Activated CD4-positive, alpha-beta T cell treated with anti-CD3 and anti-CD28 coated beads, Interleukin-2, amount 10 ng/mL, durations not matched to agents 7 days and 5 days (primary cell): Measurements from ENCODE around the gene SMG6. TPM values are rescaled to one million over a fixed set of nuclear protein-coding genes. Genes with fewer than 3 reads are reported as not detected.
"Not testable (repeated sequence)": the region's sequence is repeated elsewhere in the genome, so short reads cannot be mapped to it uniquely, and the experiment has no call there.

Source experiments
- CTCF ChIA-PET: fragments of 350-600 bp; sonication (Branson Sonifier 250); formaldehyde crosslinking; loops from one replicate; lab custom pipeline; 2021; ENCODE audit warnings: antibody characterized with exemption; lab: Charles Lee
- POLR2A ChIA-PET: fragments of 350-600 bp; sonication (Branson Sonifier 250); formaldehyde crosslinking; loops from one replicate; lab custom pipeline; 2021; ENCODE audit warnings: antibody characterized with exemption; lab: Charles Lee
- DNase-seq: peaks from one replicate; pipeline ENCODE4 v3.0.0-alpha.2; 2020
- H3K27ac Mint-ChIP-seq: one replicate; pipeline ENCODE4 v1.8.0; 2021; ENCODE audit warnings: mild to moderate bottlenecking, moderate library complexity, mixed read lengths
- H3K27me3 Mint-ChIP-seq: one replicate; pipeline ENCODE4 v1.8.0; 2021; ENCODE audit warnings: mixed read lengths
- H3K36me3 Mint-ChIP-seq: one replicate; pipeline ENCODE4 v1.8.0; 2021; ENCODE audit warnings: low read depth, mixed read lengths
- H3K4me1 Mint-ChIP-seq: one replicate; pipeline ENCODE4 v1.8.0; 2021; ENCODE audit warnings: mixed read lengths
- H3K4me3 Mint-ChIP-seq: one replicate; pipeline ENCODE4 v1.8.0; 2021; ENCODE audit warnings: mild to moderate bottlenecking, moderate library complexity, mixed read lengths
- H3K9me3 Mint-ChIP-seq: one replicate; pipeline ENCODE4 v1.8.0; 2021; ENCODE audit warnings: mixed read lengths
- total RNA-seq, 2 experiments: library from RNA; stranded (reverse); gene quantifications; one replicate each; pipeline ENCODE4 v1.2.3, GENCODE V29; 2021

The SMG6 gene
- total RNA-seq, 2 experiments from 2014 or later = 44.3 to 51.1 TPM

DNA sequence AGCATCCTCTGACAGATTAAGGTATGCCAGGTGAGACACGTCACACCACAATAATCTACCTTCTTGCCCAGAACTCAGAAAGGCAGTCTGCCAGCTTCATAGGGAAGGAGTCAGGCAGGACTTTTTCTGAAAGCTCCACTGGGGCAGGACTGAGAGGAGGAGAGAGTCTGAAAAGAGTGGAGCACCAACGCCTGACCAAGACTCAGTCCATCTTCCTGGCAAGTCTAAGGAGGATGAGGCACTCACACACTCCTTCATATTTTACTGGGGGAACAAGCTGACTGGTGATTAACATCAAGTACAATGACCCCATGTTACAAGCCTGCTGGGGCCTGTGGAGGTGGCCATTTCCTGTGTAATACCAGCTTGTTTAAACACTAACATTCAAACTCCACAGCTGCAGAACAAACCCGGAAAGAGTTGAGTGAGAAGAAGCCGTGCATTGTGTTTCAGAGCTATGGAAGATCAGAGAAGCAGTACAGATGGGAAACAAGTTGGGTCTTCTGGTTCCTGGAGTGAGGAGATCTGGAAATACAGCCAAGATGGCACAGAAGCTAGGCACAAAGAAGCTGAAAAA is 126.3 kb downstream of the SMG6 start:
- Mint-ChIP-seq H3K36me3 (peaks cover 35% of the 10 kb centered on the region), H3K27ac (no peak overlapping the region), H3K27me3 (no peaks in the 10 kb centered on the region), H3K9me3 (no peaks in the 10 kb centered on the region), H3K4me1 (peaks cover 45% of the 10 kb centered on the region), H3K4me3 (no peak overlapping the region)
- CTCF ChIA-PET = interaction anchor here (0.7 to 1.6 kb wide), 3 partner anchors 32 to 106 kb away, joined by 3 to 6 read pairs (median 3); no protein-coding TSS in a partner anchor
- POLR2A ChIA-PET = no interaction called here
- no peak for DNase-seq

GRCh38 chr17:2176499-2177169 is 127.0 kb downstream of the SMG6 start:
- CTCF ChIA-PET = interaction anchor here (1.3 to 1.6 kb wide), 3 partner anchors 11 to 106 kb away, joined by 3 to 4 read pairs (median 4); no protein-coding TSS in a partner anchor

DNA sequence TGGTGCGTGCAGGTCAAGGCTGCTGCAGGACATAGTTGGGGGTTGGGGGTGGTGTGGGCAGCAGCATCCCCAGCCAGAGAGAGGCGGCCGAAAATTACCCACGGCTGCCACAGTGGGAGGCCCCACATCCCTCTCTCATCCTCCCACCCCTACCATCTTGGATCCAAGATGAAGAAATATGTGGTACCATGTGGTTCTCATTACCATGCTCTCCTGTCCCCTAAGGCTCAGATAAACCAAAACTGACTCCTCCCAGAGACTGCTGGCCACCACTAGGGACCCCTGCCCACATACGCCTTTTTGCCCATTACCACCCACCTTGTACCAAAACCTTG is 128.3 kb downstream of the SMG6 start:
- ChIA-PET CTCF (interaction anchor here (0.7 to 1.4 kb wide), 5 partner anchors 10 to 241 kb away, joined by 3 to 4 read pairs (median 3); no protein-coding TSS in a partner anchor), POLR2A (no interaction called here)
- DNase-seq = no peak
- peaks cover 35% of the 10 kb centered on the region for H3K36me3 Mint-ChIP-seq
- H3K27me3 Mint-ChIP-seq = no peaks in the 10 kb centered on the region
- no peak overlapping the region for H3K27ac Mint-ChIP-seq
- peaks cover 36% of the 10 kb centered on the region for H3K4me1 Mint-ChIP-seq
- no peaks in the 10 kb centered on the region for H3K9me3 Mint-ChIP-seq
- no peak overlapping the region for H3K4me3 Mint-ChIP-seq

More at GRCh38 chr17:2176499-2177169, 127.0 kb downstream of the SMG6 start:
- peaks cover 40% of the 10 kb centered on the region for H3K4me1 Mint-ChIP-seq
- peaks cover 35% of the 10 kb centered on the region for H3K36me3 Mint-ChIP-seq
- no peak for DNase-seq
- no peaks in the 10 kb centered on the region for H3K9me3 Mint-ChIP-seq
- H3K27me3 Mint-ChIP-seq = no peaks in the 10 kb centered on the region
- H3K27ac Mint-ChIP-seq = no peak overlapping the region
- H3K4me3 Mint-ChIP-seq = no peak overlapping the region
- POLR2A ChIA-PET = no interaction called here

DNA sequence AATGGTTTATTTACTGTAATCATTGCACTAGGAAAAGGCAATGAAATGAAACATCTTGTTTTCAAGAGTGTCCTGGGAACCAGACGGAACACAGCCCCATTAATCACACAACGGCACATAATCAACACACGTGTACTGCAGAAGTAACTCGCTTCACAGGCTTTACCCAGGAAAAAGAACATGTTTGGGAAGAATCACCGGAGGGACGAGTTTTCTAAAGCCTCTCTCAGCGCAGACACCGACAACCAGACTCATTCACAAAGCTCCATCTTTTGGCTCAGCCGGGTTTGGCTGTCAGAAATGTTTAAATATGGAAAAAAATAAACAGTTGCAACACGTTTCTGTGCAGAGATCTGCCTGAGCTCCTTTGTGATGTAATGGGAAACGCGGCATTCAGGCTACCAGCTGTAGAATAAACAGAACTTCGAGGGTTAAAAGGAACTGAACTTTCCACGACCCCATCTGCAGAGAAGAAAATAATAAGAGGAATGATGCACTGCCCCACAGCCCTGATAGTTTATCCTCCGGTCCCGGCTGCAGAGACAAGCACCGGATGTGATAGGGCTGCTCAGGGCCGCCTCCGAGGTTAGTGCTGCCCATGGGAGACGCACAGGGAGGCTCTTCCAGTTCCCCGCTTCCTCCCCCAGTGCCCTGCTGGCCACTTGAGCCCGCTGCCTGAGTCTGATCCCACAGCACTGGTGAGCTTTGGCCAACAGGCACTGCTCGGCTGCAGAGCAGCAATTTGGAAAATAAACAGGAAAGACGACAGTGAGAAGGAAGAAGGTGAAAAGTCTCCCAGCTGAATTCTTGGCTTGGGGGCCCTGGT is 128.9 kb downstream of the SMG6 start:
- Mint-ChIP-seq H3K9me3 (no peaks in the 10 kb centered on the region), H3K36me3 (peaks cover 33% of the 10 kb centered on the region), H3K4me3 (no peak overlapping the region), H3K27me3 (no peaks in the 10 kb centered on the region), H3K27ac (peak overlapping the region; percentile 13), H3K4me1 (peaks cover 36% of the 10 kb centered on the region)
- ChIA-PET POLR2A (no interaction called here), CTCF (interaction anchor here (0.7 to 1.4 kb wide), 4 partner anchors 9 to 241 kb away, joined by 3 to 6 read pairs (median 4); no protein-coding TSS in a partner anchor)
- DNase-seq = no peak

DNA sequence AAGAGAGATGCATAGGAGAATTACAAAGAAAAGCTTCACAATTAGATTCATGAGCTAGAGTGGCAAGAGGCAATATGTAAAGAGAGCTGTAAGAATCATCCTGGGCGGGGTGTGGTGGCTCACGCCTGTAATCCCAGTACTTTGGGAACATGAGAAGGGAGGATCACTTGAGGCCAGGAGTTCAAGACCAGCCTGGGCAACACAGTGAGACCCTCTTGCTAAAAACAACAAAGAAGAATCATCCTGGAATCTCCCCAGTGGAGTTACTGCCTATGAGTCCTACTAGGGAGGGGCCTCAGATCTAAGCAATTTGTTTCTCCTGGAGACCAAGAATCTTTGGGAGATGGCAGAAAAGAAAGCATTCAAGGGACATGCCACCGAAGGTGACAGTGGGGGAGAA is 129.6 kb downstream of the SMG6 start:
- H3K4me3 Mint-ChIP-seq = no peak overlapping the region
- no peak for DNase-seq
- H3K4me1 Mint-ChIP-seq = peaks cover 36% of the 10 kb centered on the region
- H3K36me3 Mint-ChIP-seq = peaks cover 38% of the 10 kb centered on the region
- H3K9me3 Mint-ChIP-seq = no peaks in the 10 kb centered on the region
- no peak overlapping the region for H3K27ac Mint-ChIP-seq
- CTCF ChIA-PET = interaction anchor here (1.4 kb wide), 1 partner anchor 109 kb away, joined by 6 read pairs; no protein-coding TSS in a partner anchor
- no peaks in the 10 kb centered on the region for H3K27me3 Mint-ChIP-seq
- POLR2A ChIA-PET = no interaction called here

GRCh38 chr17:2172999-2173398 is 130.6 kb downstream of the SMG6 start:
- Mint-ChIP-seq H3K36me3 (peaks cover 38% of the 10 kb centered on the region), H3K4me3 (no peak overlapping the region), H3K4me1 (peaks cover 36% of the 10 kb centered on the region), H3K27ac (no peak overlapping the region), H3K27me3 (no peaks in the 10 kb centered on the region), H3K9me3 (no peaks in the 10 kb centered on the region)
- POLR2A ChIA-PET = no interaction called here
- no peak for DNase-seq
- CTCF ChIA-PET = interaction anchor here (1.2 to 1.4 kb wide), 2 partner anchors 10 to 108 kb away, joined by 3 to 6 read pairs; no protein-coding TSS in a partner anchor

DNA sequence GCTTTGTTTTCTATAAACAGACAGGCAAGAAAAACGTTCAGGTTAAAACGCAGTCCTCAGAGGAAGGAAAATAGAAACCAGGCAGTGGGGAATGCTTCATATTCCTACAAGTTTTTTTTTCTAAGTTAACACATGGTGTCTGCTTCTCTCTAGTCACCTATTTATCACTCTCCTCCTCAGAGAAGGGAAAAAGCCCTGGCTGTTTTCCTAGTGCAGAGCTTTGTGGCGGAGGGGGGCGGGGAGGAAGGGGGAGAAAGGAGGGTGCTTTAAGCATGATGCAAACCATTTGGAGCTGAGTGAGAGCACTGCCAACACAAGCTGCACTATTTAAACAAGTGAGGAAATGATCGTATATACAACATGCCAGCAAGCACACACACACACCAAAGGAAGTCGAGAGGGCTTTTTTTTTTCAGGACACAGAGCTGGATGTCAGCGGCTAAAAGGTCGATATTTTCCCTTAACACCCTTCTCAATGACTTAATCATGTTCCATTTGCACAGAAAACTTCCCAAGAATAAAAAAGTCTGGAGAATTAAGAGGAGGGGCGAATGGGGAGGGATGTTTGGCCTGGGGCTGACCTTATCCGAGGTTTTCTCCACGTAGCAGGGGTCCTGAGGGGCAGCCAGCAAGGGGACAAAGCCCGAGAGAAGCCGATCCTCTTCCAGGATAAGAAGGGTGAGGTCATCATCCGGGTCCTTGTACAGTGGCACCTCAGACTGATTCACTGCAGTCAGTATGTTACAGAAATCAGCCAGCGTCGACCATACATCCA is 131.3 kb downstream of the SMG6 start:
- H3K27me3 Mint-ChIP-seq = no peaks in the 10 kb centered on the region
- H3K4me3 Mint-ChIP-seq = no peak overlapping the region
- DNase-seq = no peak
- no peaks in the 10 kb centered on the region for H3K9me3 Mint-ChIP-seq
- CTCF ChIA-PET = interaction anchor here (1.2 kb wide), 1 partner anchor 9 kb away, joined by 3 read pairs; no protein-coding TSS in a partner anchor
- H3K27ac Mint-ChIP-seq = no peak overlapping the region
- peaks cover 36% of the 10 kb centered on the region for H3K36me3 Mint-ChIP-seq
- peaks cover 33% of the 10 kb centered on the region for H3K4me1 Mint-ChIP-seq
- POLR2A ChIA-PET = no interaction called here

DNA sequence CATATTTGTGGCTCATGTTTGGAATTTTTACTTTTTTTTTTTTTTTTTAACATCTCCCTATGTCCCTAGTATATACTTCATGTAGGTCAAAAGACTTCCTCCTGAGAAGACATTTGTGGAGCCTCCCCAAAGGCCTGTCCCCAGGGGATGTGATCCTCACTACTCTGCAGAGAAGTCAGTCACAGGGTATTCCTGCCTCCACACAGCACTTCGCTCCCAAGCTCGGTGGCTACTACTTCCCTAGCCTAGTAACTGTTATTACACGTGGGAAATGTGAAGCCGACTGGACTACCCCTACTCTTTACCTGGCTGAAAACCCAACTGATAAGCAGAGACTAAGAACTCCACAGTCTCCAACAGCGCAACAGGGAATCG is 131.9 kb downstream of the SMG6 start:
- H3K4me1 Mint-ChIP-seq = peaks cover 30% of the 10 kb centered on the region
- H3K27me3 Mint-ChIP-seq = no peaks in the 10 kb centered on the region
- POLR2A ChIA-PET = no interaction called here
- CTCF ChIA-PET = interaction anchor here (1.2 kb wide), 1 partner anchor 9 kb away, joined by 3 read pairs; no protein-coding TSS in a partner anchor
- DNase-seq = no peak
- no peak overlapping the region for H3K4me3 Mint-ChIP-seq
- peaks cover 37% of the 10 kb centered on the region for H3K36me3 Mint-ChIP-seq
- no peaks in the 10 kb centered on the region for H3K9me3 Mint-ChIP-seq
- peak overlapping the region; percentile 58 for H3K27ac Mint-ChIP-seq

GRCh38 chr17:2170023-2170422 is 133.6 kb downstream of the SMG6 start:
- no peak overlapping the region for H3K27ac Mint-ChIP-seq
- peaks cover 14% of the 10 kb centered on the region for H3K4me1 Mint-ChIP-seq
- peak; percentile 31 for DNase-seq
- no peaks in the 10 kb centered on the region for H3K9me3 Mint-ChIP-seq
- ChIA-PET POLR2A (no interaction called here), CTCF (interaction anchor here (0.6 to 1.3 kb wide), 3 partner anchors 12 to 75 kb away, joined by 3 read pairs; no protein-coding TSS in a partner anchor)
- H3K27me3 Mint-ChIP-seq = no peaks in the 10 kb centered on the region
- no peak overlapping the region for H3K4me3 Mint-ChIP-seq
- H3K36me3 Mint-ChIP-seq = peaks cover 33% of the 10 kb centered on the region

DNA sequence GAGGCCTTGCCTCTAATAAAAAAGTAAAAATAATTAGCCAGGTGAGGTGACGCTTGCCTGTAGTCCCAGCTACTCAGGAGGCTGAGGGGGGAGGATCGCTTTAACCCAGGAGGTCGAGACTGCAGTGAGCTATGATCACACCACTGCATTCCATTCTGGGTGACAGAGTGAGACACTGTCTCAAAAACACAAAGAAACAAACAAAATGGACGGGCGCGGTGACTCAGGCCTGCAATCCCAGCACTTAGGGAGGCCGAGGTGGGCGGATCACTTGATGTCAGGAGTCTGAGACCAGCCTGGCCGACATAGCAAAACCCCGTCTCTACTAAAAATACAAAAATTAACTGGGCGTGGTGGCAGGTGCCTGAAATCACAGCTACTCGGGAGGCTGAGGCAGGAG is 137.9 kb downstream of the SMG6 start:
- DNase-seq, POLR2A ChIA-PET, H3K27me3 Mint-ChIP-seq, H3K27ac Mint-ChIP-seq, H3K9me3 Mint-ChIP-seq, H3K4me1 Mint-ChIP-seq, H3K4me3 Mint-ChIP-seq: not testable (repeated sequence)
- H3K36me3 Mint-ChIP-seq = peaks cover 21% of the 10 kb centered on the region
- CTCF ChIA-PET = interaction anchor here (0.7 to 1.8 kb wide), 10 partner anchors 10 to 116 kb away, joined by 3 to 7 read pairs (median 4); no protein-coding TSS in a partner anchor

DNA sequence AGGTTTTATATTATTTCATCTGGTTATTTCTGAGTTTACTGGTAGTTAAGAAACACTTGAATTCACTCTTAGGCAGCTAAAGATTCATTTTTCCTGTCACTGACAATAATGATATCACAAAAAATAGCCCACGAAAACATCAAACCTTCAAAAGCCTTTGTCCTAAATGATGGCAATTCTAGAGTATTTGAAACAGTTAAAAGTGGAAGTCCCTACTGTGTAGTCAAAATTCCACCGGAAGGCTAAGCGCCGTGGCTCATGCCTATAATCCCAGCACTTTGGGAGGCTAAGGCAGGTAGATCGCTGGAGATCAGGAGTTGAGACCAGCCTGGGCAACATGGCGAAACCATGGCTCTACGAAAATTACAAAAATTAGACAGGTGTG is 145.2 kb downstream of the SMG6 start:
- Mint-ChIP-seq H3K36me3 (peaks cover 30% of the 10 kb centered on the region), H3K27me3 (no peaks in the 10 kb centered on the region), H3K9me3 (no peaks in the 10 kb centered on the region), H3K4me1 (peaks cover 16% of the 10 kb centered on the region), H3K27ac (no peak overlapping the region), H3K4me3 (no peak overlapping the region)
- ChIA-PET CTCF (interaction anchor here (0.6 to 1.5 kb wide), 3 partner anchors 31 to 87 kb away, joined by 4 to 5 read pairs (median 4); no protein-coding TSS in a partner anchor), POLR2A (interaction anchor here (0.7 kb wide), 1 partner anchor 46 kb away, joined by 3 read pairs; no protein-coding TSS in a partner anchor)
- DNase-seq = no peak
